ENCODE results near the gene MRPL22. TPM values are rescaled to one million over a fixed set of nuclear protein-coding genes. Genes with fewer than 3 reads are reported as not detected.
"Not testable (repeated sequence)": the region's sequence is repeated elsewhere in the genome, so short reads cannot be mapped to it uniquely, and the experiment has no call there.

The MRPL22 gene
- total RNA-seq, 1 donor from 2014 or later: 31.4 TPM

DNA sequence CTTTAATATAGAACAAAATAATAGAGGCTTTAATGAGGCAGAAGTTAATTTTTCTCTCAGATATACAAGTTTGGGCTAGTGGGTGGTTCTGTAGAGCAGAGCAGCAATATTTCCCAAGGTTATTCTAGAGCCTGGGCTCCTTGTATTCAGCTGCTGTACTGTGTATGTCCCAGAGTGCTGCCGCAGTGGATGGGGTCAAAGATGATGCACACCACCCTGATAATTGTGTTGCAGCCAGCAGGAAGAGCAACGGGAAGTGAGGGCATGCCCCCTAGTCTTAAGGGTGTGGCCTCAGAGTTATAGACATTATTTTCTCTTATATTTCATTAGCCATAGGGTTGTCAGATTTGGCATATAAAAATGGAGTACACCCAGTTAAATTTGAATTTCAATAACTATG, 48.8 kb downstream of the MRPL22 start:
- Histone ChIP-seq H3K36me3 (no peaks in the 10 kb centered on the region), H3K27ac (no peak overlapping the region), H3K4me1 (no peaks in the 10 kb centered on the region), H3K4me3 (no peak overlapping the region), H3K9me3 (no peaks in the 10 kb centered on the region), H3K27me3 (no peaks in the 10 kb centered on the region)
- no peak for ATAC-seq
- TF ChIP-seq, protein P1, sequence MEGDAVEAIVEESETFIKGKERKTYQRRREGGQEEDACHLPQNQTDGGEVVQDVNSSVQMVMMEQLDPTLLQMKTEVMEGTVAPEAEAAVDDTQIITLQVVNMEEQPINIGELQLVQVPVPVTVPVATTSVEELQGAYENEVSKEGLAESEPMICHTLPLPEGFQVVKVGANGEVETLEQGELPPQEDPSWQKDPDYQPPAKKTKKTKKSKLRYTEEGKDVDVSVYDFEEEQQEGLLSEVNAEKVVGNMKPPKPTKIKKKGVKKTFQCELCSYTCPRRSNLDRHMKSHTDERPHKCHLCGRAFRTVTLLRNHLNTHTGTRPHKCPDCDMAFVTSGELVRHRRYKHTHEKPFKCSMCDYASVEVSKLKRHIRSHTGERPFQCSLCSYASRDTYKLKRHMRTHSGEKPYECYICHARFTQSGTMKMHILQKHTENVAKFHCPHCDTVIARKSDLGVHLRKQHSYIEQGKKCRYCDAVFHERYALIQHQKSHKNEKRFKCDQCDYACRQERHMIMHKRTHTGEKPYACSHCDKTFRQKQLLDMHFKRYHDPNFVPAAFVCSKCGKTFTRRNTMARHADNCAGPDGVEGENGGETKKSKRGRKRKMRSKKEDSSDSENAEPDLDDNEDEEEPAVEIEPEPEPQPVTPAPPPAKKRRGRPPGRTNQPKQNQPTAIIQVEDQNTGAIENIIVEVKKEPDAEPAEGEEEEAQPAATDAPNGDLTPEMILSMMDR (IDR thresholded peaks at IDR 0.05): no peak
- no peak for DNase-seq
- intact Hi-C loops (cut with DNase I): no loop called here

DNA sequence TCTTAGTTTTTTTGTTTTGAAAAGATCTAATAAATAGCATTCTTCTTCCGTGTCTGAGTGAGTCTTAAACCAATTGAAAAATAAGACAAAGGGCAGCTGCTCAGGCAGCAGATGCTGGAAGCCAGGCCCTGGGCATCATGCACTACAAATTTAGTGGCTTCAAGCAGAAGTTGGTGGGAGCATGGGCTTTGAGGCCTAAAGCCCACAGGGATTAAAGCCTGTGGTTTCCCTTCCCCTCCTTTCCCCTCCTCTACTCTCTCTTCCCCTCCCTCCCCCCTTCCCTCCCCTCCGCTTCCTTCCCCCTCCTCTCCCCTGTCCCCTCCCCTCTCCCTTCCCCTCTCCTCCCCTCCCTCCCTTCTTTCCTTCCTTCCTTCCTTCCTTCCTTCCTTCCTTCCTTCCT, 52.6 kb downstream of the MRPL22 start:
- H3K4me3 ChIP-seq: no peak overlapping the region

GRCh38 chr5:154995679-154996078, 54.8 kb downstream of the MRPL22 start:
- no peaks in the 10 kb centered on the region for H3K36me3 ChIP-seq
- no peaks in the 10 kb centered on the region for H3K4me1 ChIP-seq
- no peak overlapping the region for H3K4me3 ChIP-seq
- no peaks in the 10 kb centered on the region for H3K27me3 ChIP-seq
- TF ChIP-seq, protein P1 (IDR thresholded peaks at IDR 0.05): no peak
- DNase-seq (no peak), ATAC-seq (no peak)
- H3K9me3 ChIP-seq: no peaks in the 10 kb centered on the region
- intact Hi-C loops (cut with DNase I): no loop called here
- H3K27ac ChIP-seq: no peak overlapping the region

More for the DNA sequence above, 52.6 kb downstream of the MRPL22 start:
- DNase-seq: no peak
- no peaks in the 10 kb centered on the region for H3K9me3 ChIP-seq
- TF ChIP-seq, protein P1 (IDR thresholded peaks at IDR 0.05): no peak
- no peaks in the 10 kb centered on the region for H3K4me1 ChIP-seq
- H3K27me3 ChIP-seq: no peaks in the 10 kb centered on the region
- intact Hi-C loops (cut with DNase I): no loop called here
- H3K36me3 ChIP-seq: no peaks in the 10 kb centered on the region
- H3K27ac ChIP-seq: no peak overlapping the region
- ATAC-seq: no peak

DNA sequence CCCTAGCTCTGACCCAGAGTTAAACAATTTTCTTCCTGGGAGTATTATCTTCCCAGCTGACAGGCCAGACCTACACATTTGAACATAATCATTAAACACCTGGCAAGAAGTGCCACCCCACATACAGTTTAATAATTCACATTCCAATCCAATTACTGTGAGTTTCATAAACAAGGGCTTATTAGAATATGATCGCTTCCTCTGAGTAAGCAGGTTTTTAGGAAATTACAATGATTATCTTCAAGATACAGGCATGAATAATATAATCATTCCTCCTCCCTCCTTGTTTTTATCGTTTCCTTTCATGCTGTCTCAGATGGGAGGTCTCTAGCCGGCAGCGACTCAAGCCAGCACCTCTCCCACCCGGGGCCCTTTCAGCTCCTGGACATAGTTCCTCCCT, 56.9 kb downstream of the MRPL22 start:
- H3K9me3 ChIP-seq: no peaks in the 10 kb centered on the region
- TF ChIP-seq, protein P1 (IDR thresholded peaks at IDR 0.05): no peak
- intact Hi-C loops (cut with DNase I): no loop called here
- H3K27me3 ChIP-seq: no peaks in the 10 kb centered on the region
- no peaks in the 10 kb centered on the region for H3K36me3 ChIP-seq
- no peaks in the 10 kb centered on the region for H3K4me1 ChIP-seq
- no peak overlapping the region for H3K4me3 ChIP-seq
- DNase-seq (no peak), ATAC-seq (no peak)
- H3K27ac ChIP-seq: no peak overlapping the region

DNA sequence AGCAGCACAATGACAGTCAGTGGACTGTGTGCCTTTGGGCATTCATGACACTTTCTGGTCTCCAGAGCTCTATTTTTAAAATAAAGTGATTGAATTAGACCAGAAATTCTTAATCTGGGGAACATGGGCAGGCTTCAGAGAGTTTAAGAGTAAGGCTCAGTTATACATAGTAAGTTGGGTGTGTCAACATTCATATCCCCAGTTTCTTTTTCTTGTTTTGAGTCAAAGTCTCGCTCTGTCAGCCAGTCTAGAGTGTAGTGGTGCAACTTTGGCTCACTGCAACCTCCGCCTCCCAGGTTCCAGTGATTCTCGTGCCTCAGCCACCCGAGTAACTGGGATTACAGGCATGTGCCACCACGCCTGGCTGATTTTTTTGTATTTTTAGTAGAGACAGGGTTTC, 59.0 kb downstream of the MRPL22 start:
- no peaks in the 10 kb centered on the region for H3K27me3 ChIP-seq
- TF ChIP-seq, protein P1 (IDR thresholded peaks at IDR 0.05): no peak
- no peaks in the 10 kb centered on the region for H3K9me3 ChIP-seq
- H3K27ac ChIP-seq: no peak overlapping the region
- no peaks in the 10 kb centered on the region for H3K4me1 ChIP-seq
- DNase-seq (no peak), ATAC-seq (no peak)
- H3K4me3 ChIP-seq: no peak overlapping the region
- intact Hi-C loops (cut with DNase I): no loop called here
- no peaks in the 10 kb centered on the region for H3K36me3 ChIP-seq

GRCh38 chr5:155001523-155001922, 60.6 kb downstream of the MRPL22 start:
- H3K27me3 ChIP-seq: no peaks in the 10 kb centered on the region
- no peaks in the 10 kb centered on the region for H3K4me1 ChIP-seq
- TF ChIP-seq, protein P1 (IDR thresholded peaks at IDR 0.05): no peak
- intact Hi-C loops (cut with DNase I): no loop called here
- ATAC-seq (no peak), DNase-seq (no peak)
- no peak overlapping the region for H3K4me3 ChIP-seq
- no peaks in the 10 kb centered on the region for H3K9me3 ChIP-seq
- H3K36me3 ChIP-seq: no peaks in the 10 kb centered on the region
- no peak overlapping the region for H3K27ac ChIP-seq

DNA sequence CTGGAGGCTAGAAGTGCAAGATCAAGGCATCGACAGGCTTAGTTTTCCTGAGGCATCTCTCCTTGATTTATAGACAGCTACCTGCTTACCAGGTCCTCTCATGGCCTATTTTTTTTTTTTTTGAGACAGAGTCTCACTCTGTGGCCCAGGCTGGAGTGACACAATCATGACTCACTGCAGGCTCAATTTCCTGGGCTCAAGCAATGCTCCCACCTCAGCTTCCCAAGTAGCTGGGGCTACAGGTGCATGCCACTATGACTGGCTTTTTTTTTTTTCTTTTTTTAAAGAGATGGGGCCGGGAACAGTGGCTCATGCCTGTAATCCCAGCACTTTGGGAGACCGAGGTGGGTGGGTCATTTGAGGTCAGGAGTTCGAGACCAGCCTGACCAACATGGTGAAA, 61.8 kb downstream of the MRPL22 start:
- H3K27ac ChIP-seq; intact Hi-C loops (cut with DNase I); H3K36me3 ChIP-seq; H3K4me3 ChIP-seq; H3K27me3 ChIP-seq; H3K4me1 ChIP-seq; ATAC-seq; H3K9me3 ChIP-seq; DNase-seq: not testable (repeated sequence)
